ENCODE data around the gene ABCA7. TPM values are rescaled to one million over a fixed set of nuclear protein-coding genes. Genes with fewer than 3 reads are reported as not detected.

Gene ABCA7
- total and polyA plus RNA-seq, 2 of the 13 experiments (the other 11 are each of a cell fraction or from before 2014, with no cell fraction given) = 4.4 to 32.4 TPM

GRCh38 chr19:1004803-1005664 is 34.9 kb upstream of the ABCA7 start:
- intact Hi-C loops (cut with micrococcal nuclease; ENCODE audit: unreplicated experiment) (no loop called here), in situ Hi-C loops (cut with HindIII; ENCODE audit: extremely low pct_ligation_motif_present, low pct_unique_long_range_greater_than_20kb) (no loop called here)
- H2AFZ ChIP-seq (ENCODE audit: low read length) = no peak overlapping the region
- H3K79me2 ChIP-seq (ENCODE audit: insufficient read depth, low read length) = no peaks in the 10 kb centered on the region
- H3K4me2 ChIP-seq (ENCODE audit: low read depth, low read length) = no peak overlapping the region
- DNase-seq (ENCODE audit: low spot score) (no peak), FAIRE-seq (no peak), ATAC-seq (no peak)
- BruUV-seq (replicated peaks) = no TSS peak
- CTCF ChIA-PET (ENCODE audit: low intra/inter-chr PET ratio, low total read pairs) = no interaction called here
- POLR2A ChIA-PET = no interaction called here
- WGBS (ENCODE audit: low lambda C conversion rate) = 73% methylated on average over 42 of the region's 70 CpGs
- H3K36me3 ChIP-seq (replicated peaks in 1 of 2; ENCODE audit: control insufficient read depth in 1 of 2, insufficient read depth in 2 of 2, low read length in 2 of 2) = no peaks in the 10 kb centered on the region; a peak in 1 of 5 replicates
- TF ChIP-seq, protein P1, sequence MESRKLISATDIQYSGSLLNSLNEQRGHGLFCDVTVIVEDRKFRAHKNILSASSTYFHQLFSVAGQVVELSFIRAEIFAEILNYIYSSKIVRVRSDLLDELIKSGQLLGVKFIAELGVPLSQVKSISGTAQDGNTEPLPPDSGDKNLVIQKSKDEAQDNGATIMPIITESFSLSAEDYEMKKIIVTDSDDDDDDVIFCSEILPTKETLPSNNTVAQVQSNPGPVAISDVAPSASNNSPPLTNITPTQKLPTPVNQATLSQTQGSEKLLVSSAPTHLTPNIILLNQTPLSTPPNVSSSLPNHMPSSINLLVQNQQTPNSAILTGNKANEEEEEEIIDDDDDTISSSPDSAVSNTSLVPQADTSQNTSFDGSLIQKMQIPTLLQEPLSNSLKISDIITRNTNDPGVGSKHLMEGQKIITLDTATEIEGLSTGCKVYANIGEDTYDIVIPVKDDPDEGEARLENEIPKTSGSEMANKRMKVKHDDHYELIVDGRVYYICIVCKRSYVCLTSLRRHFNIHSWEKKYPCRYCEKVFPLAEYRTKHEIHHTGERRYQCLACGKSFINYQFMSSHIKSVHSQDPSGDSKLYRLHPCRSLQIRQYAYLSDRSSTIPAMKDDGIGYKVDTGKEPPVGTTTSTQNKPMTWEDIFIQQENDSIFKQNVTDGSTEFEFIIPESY (CRISPR knock-in tag; IDR thresholded peaks at IDR 0.05) = peak; percentile 70; the same call in 1 of the 2 replicates
- no peak for TF ChIP-seq ZNF878 (CRISPR knock-in tag; IDR thresholded peaks at IDR 0.05)
- no peak for TF ChIP-seq SMAD3 (CRISPR knock-in tag; IDR thresholded peaks at IDR 0.05)
- TF ChIP-seq AGO2 (optimal IDR thresholded peaks at IDR 0.05; ENCODE audit: low read depth, low read length) = peak; percentile 67
- TF ChIP-seq SP5 (CRISPR knock-in tag; IDR thresholded peaks at IDR 0.05; ENCODE audit: borderline replicate concordance, low read depth) = no peak
- no peak for TF ChIP-seq PRDM10 (CRISPR knock-in tag; IDR thresholded peaks at IDR 0.05; ENCODE audit: low read depth)
- no peak for TF ChIP-seq GATAD2A (CRISPR knock-in tag; IDR thresholded peaks at IDR 0.05)
- TF ChIP-seq HOXA3 (CRISPR knock-in tag; IDR thresholded peaks at IDR 0.05) = peak; percentile 33; the same call in 1 of the 2 replicates
- no peak for TF ChIP-seq ZNF441 (CRISPR knock-in tag; IDR thresholded peaks at IDR 0.05; ENCODE audit: borderline replicate concordance)
- no peak for TF ChIP-seq SNAPC5 (CRISPR knock-in tag; IDR thresholded peaks at IDR 0.05; ENCODE audit: borderline replicate concordance)
- peak; percentile 29; the same call in 1 of the 2 replicates for TF ChIP-seq KDM2A (CRISPR knock-in tag; IDR thresholded peaks at IDR 0.05; ENCODE audit: borderline replicate concordance, low read depth)
- TF ChIP-seq DNMT1 (CRISPR knock-in tag; IDR thresholded peaks at IDR 0.05) = no peak
- peak; percentile 62 for TF ChIP-seq AGO1 (IDR thresholded peaks at IDR 0.05; ENCODE audit: low read depth, low read length, poor library complexity, severe bottlenecking)
- TF ChIP-seq ZZZ3 (CRISPR knock-in tag; IDR thresholded peaks at IDR 0.05; ENCODE audit: borderline replicate concordance) = no peak
- peak; percentile 78; the same call in 1 of the 2 replicates for TF ChIP-seq HNRNPL (IDR thresholded peaks at IDR 0.05; ENCODE audit: low read depth, low read length)
- H3K9ac ChIP-seq (ENCODE audit: insufficient read depth, low read depth, low read length) = no peak overlapping the region
- H3K9me3 ChIP-seq (ENCODE audit: low read length) = no peaks in the 10 kb centered on the region
- peaks cover 15 to 36% of the 10 kb centered on the region in 2 experiments for H3K27me3 ChIP-seq (ENCODE audit: control insufficient read depth in 1 of 2, insufficient read depth in 2 of 2, low read length in 2 of 2)
- no peaks in the 10 kb centered on the region for H4K20me1 ChIP-seq (ENCODE audit: insufficient read depth, low read length)
- H3K27ac ChIP-seq (ENCODE audit: extremely low read length, insufficient read depth, low read length) = no peak overlapping the region
- no peak overlapping the region for H3K4me3 ChIP-seq (replicated peaks in 1 of 3; ENCODE audit: insufficient read depth in 1 of 3, low read depth in 2 of 3, low read length in 3 of 3)
- peaks cover 22% of the 10 kb centered on the region for H3K4me1 ChIP-seq (ENCODE audit: insufficient read depth, low read length)

Data from HepG2 (cell line).